ENCODE measurements around the gene SERPINB8.
A peak's percentile ranks its signal among the peaks of the same experiment; 100 is the strongest.

SERPINB8 gene

GRCh38 chr18:64017870-64018269 is 48.0 kb downstream of the SERPINB8 start:
- no peaks in the 10 kb centered on the region for H3K27me3 ChIP-seq (ENCODE audit: insufficient read depth, poor library complexity, severe bottlenecking)
- H3K4me3 ChIP-seq (replicated peaks; ENCODE audit: insufficient read depth, low read length): no peak overlapping the region
- DNase-seq (ENCODE audit: low read depth in 1 of 2, low spot score in 1 of 2): no peak
- H3K27ac ChIP-seq (replicated peaks): no peak overlapping the region
- TF ChIP-seq POLR2AphosphoS5 (IDR thresholded peaks at IDR 0.05; ENCODE audit: low read depth) (no peak), REST (IDR thresholded peaks at IDR 0.05; ENCODE audit: insufficient replicate concordance, low read depth) (no peak), GABPA (IDR thresholded peaks at IDR 0.05; ENCODE audit: low read depth) (no peak), SPI1 (IDR thresholded peaks at IDR 0.05; ENCODE audit: borderline replicate concordance, low read depth) (no peak), CTCF (IDR thresholded peaks at IDR 0.05; ENCODE audit: insufficient read depth, low read length) (peak; percentile 46)

GRCh38 chr18:64019922-64020756 is 50.3 kb downstream of the SERPINB8 start:
- Histone ChIP-seq H3K27me3 (ENCODE audit: insufficient read depth, poor library complexity, severe bottlenecking) (no peaks in the 10 kb centered on the region), H3K27ac (replicated peaks) (no peak overlapping the region), H3K4me3 (replicated peaks; ENCODE audit: insufficient read depth, low read length) (no peak overlapping the region)
- DNase-seq (ENCODE audit: low read depth in 1 of 2, low spot score in 1 of 2): no peak
- TF ChIP-seq CTCF (IDR thresholded peaks at IDR 0.05; ENCODE audit: insufficient read depth, low read length) (no peak), POLR2AphosphoS5 (IDR thresholded peaks at IDR 0.05; ENCODE audit: low read depth) (no peak), REST (IDR thresholded peaks at IDR 0.05; ENCODE audit: insufficient replicate concordance, low read depth) (no peak), GABPA (IDR thresholded peaks at IDR 0.05; ENCODE audit: low read depth) (no peak), SPI1 (IDR thresholded peaks at IDR 0.05; ENCODE audit: borderline replicate concordance, low read depth) (no peak)

- H3K27ac ChIP-seq (replicated peaks): no peak overlapping the region
- no peak for DNase-seq (ENCODE audit: low read depth in 1 of 2, low spot score in 1 of 2)
- peaks cover 2% of the 10 kb centered on the region for H3K27me3 ChIP-seq (ENCODE audit: insufficient read depth, poor library complexity, severe bottlenecking)
- H3K4me3 ChIP-seq (replicated peaks; ENCODE audit: insufficient read depth, low read length): no peak overlapping the region
- TF ChIP-seq SPI1 (IDR thresholded peaks at IDR 0.05; ENCODE audit: borderline replicate concordance, low read depth): no peak
- TF ChIP-seq REST (IDR thresholded peaks at IDR 0.05; ENCODE audit: insufficient replicate concordance, low read depth): no peak
- no peak for TF ChIP-seq GABPA (IDR thresholded peaks at IDR 0.05; ENCODE audit: low read depth)
- no peak for TF ChIP-seq CTCF (IDR thresholded peaks at IDR 0.05; ENCODE audit: insufficient read depth, low read length)
Measured at GRCh38 chr18:64026350-64026749, 56.5 kb downstream of the SERPINB8 start.

Measured in HL-60 (cell line).